Neural cell (in vitro differentiated cells): ENCODE measurements around the gene ZNF407. TPM values are rescaled to one million over a fixed set of nuclear protein-coding genes. Genes with fewer than 3 reads are reported as not detected.

Source experiments
- H2AFZ ChIP-seq: fragments of 200-600, 300-800 bp; sonication (generic), shearing (Covaris generic); 2 replicates; pipeline ENCODE4 v1.6.0; 2014; ENCODE audit warnings: low read depth, mild to moderate bottlenecking, antibody characterized with exemption, low read length, moderate library complexity
- H3F3A ChIP-seq: fragments of 200-600 bp; shearing (Covaris generic); 2 replicates; pipeline ENCODE4 v1.6.1; 2016; ENCODE audit warnings: mild to moderate bottlenecking, moderate library complexity, mixed read lengths, antibody characterized with exemption, low read length; ENCODE audit not compliant: insufficient read depth, poor library complexity, severe bottlenecking
- H3K27ac ChIP-seq: fragments of 200-600, 300-800 bp; sonication (generic), shearing (Covaris generic); 2 replicates; pipeline ENCODE4 v1.5.1; 2014; ENCODE audit warnings: mild to moderate bottlenecking, low read length, moderate library complexity
- H3K27me3 ChIP-seq: fragments of 300-800, 200-600 bp; sonication (generic), shearing (Covaris generic); 2 replicates; pipeline ENCODE4 v1.6.0; 2014; ENCODE audit warnings: mild to moderate bottlenecking, low read depth, low read length, moderate library complexity; ENCODE audit not compliant: insufficient read depth
- H3K36me3 ChIP-seq: fragments of 300-800, 200-600 bp; sonication (generic), shearing (Covaris generic); 2 replicates; pipeline ENCODE4 v1.5.1; 2014; ENCODE audit warnings: mild to moderate bottlenecking, antibody characterized with exemption, low read length, moderate library complexity; ENCODE audit not compliant: insufficient read depth
- H3K4me2 ChIP-seq: fragments of 300-800, 200-600 bp; sonication (generic), shearing (Covaris generic); 2 replicates; pipeline ENCODE4 v1.6.0; 2014; ENCODE audit warnings: mild to moderate bottlenecking, low read length
- H3K4me3 ChIP-seq: fragments of 300-800, 200-600 bp; sonication (generic), shearing (Covaris generic); 2 replicates; pipeline ENCODE4 v1.5.1; 2014; ENCODE audit warnings: mild to moderate bottlenecking, low read length, moderate library complexity
- H3K79me2 ChIP-seq: fragments of 200-600 bp; shearing (Covaris generic); replicated peaks from 2 replicates; pipeline ENCODE4 v1.6.0; 2014; ENCODE audit warnings: mild to moderate bottlenecking, low read length, moderate library complexity; ENCODE audit not compliant: insufficient read depth
- H3K9ac ChIP-seq: fragments of 300-800, 200-600 bp; sonication (generic), shearing (Covaris generic); 2 replicates; pipeline ENCODE4 v1.6.1; 2016; ENCODE audit warnings: mild to moderate bottlenecking, low read length, mixed read lengths
- H3K9me2 ChIP-seq: fragments of 200-600 bp; shearing (Covaris generic); 2 replicates; pipeline ENCODE4 v1.6.1; 2016; ENCODE audit warnings: mild to moderate bottlenecking, low read length, mixed read lengths; ENCODE audit not compliant: insufficient read depth
- H3K9me3 ChIP-seq: fragments of 200-600, 300-800 bp; sonication (generic), shearing (Covaris generic); 2 replicates; pipeline ENCODE4 v1.6.1; 2016; ENCODE audit warnings: mild to moderate bottlenecking, mixed run types, low read length, moderate library complexity, mixed read lengths
- H4K20me1 ChIP-seq: fragments of 200-600 bp; shearing (Covaris generic); 2 replicates; pipeline ENCODE4 v1.6.1; 2016; ENCODE audit warnings: mild to moderate bottlenecking, mixed run types; ENCODE audit not compliant: insufficient read depth
- CTCF ChIP-seq: fragments of 450-650 bp; IDR thresholded peaks from 2 replicates; pipeline ENCODE4 v1.5.1; 2014; ENCODE audit warnings: antibody characterized with exemption, mild to moderate bottlenecking, moderate library complexity; ENCODE audit not compliant: poor library complexity, severe bottlenecking
- EP300 ChIP-seq: fragments of 450-650 bp; conservative IDR thresholded peaks from 2 replicates; pipeline ENCODE4 v1.6.1; 2014; ENCODE audit warnings: antibody characterized with exemption, mild to moderate bottlenecking, moderate library complexity; ENCODE audit not compliant: poor library complexity, severe bottlenecking
- EZH2 ChIP-seq: fragments of 200-600, 300-800 bp; shearing (Covaris generic), sonication (generic); IDR thresholded peaks from 2 replicates; pipeline ENCODE4 v1.6.1; 2014; ENCODE audit warnings: antibody characterized with exemption, low read length, borderline replicate concordance, mild to moderate bottlenecking; ENCODE audit not compliant: insufficient read depth, poor library complexity, severe bottlenecking
- MXI1 ChIP-seq: fragments of 450-650 bp; conservative IDR thresholded peaks from 2 replicates; pipeline ENCODE4 v1.6.1; 2014; ENCODE audit warnings: antibody characterized with exemption, mild to moderate bottlenecking; ENCODE audit not compliant: poor library complexity, severe bottlenecking
- POLR2AphosphoS5 ChIP-seq: IDR thresholded peaks from 2 replicates; pipeline ENCODE4 v1.6.1; 2012
- RAD21 ChIP-seq: fragments of 450-650 bp; conservative IDR thresholded peaks from 2 replicates; pipeline ENCODE4 v1.6.1; 2014; ENCODE audit warnings: antibody characterized with exemption, mild to moderate bottlenecking, moderate library complexity
- REST ChIP-seq: IDR thresholded peaks from 2 replicates; pipeline ENCODE4 v1.6.1; 2012; ENCODE audit warnings: borderline replicate concordance
- SMC3 ChIP-seq: fragments of 450-650 bp; conservative IDR thresholded peaks from 2 replicates; pipeline ENCODE4 v1.6.1; 2014; ENCODE audit warnings: antibody characterized with exemption, mild to moderate bottlenecking, moderate library complexity; ENCODE audit not compliant: poor library complexity
- TAF1 ChIP-seq: IDR thresholded peaks from 2 replicates; pipeline ENCODE4 v1.6.1; 2012; ENCODE audit warnings: low read depth
- polyA plus RNA-seq: library from polyadenylated mRNA; depleted of rRNA; stranded (reverse); fragments of >200 nt; gene quantifications from 2 replicates; pipeline ENCODE4 v1.2.3, GENCODE V29; 2014

Gene ZNF407
- polyA plus RNA-seq, 1 donor from 2014 or later = 2.9 TPM

GRCh38 chr18:74797577-74798151, 200.0 kb downstream of the ZNF407 start:
- Histone ChIP-seq H3K9me2 (no peaks in the 10 kb centered on the region), H2AFZ (no peak overlapping the region)

GRCh38 chr18:74799542-74799941, 201.9 kb downstream of the ZNF407 start:
- no peaks in the 10 kb centered on the region for H3K9me3 ChIP-seq
- H4K20me1 ChIP-seq = no peaks in the 10 kb centered on the region
- no peak overlapping the region for H2AFZ ChIP-seq
- no peaks in the 10 kb centered on the region for H3K27me3 ChIP-seq
- no peak overlapping the region for H3K4me3 ChIP-seq
- no peak overlapping the region for H3K9ac ChIP-seq
- H3K9me2 ChIP-seq = no peaks in the 10 kb centered on the region
- H3K4me2 ChIP-seq = no peak overlapping the region
- no peak overlapping the region for H3K27ac ChIP-seq
- H3K36me3 ChIP-seq = no peaks in the 10 kb centered on the region
- no peaks in the 10 kb centered on the region for H3K79me2 ChIP-seq
- H3F3A ChIP-seq = no peaks in the 10 kb centered on the region
- TF ChIP-seq SMC3 (no peak), EP300 (no peak), RAD21 (no peak), TAF1 (no peak), MXI1 (no peak), POLR2AphosphoS5 (no peak), EZH2 (no peak), REST (no peak)

More at GRCh38 chr18:74797577-74798151, 200.0 kb downstream of the ZNF407 start:
- Histone ChIP-seq H3K9ac (no peak overlapping the region), H3K79me2 (no peaks in the 10 kb centered on the region), H3K9me3 (no peaks in the 10 kb centered on the region), H3K4me3 (peak overlapping the region; percentile 4), H3K27me3 (no peaks in the 10 kb centered on the region), H3K4me2 (no peak overlapping the region), H4K20me1 (no peaks in the 10 kb centered on the region), H3K27ac (no peak overlapping the region), H3F3A (no peaks in the 10 kb centered on the region), H3K36me3 (no peaks in the 10 kb centered on the region)
- no peak for TF ChIP-seq TAF1
- TF ChIP-seq REST = no peak
- no peak for TF ChIP-seq POLR2AphosphoS5
- no peak for TF ChIP-seq EZH2
- TF ChIP-seq CTCF = no peak
- no peak for TF ChIP-seq MXI1
- TF ChIP-seq RAD21 = no peak
- no peak for TF ChIP-seq EP300
